B cell (primary cell): ENCODE results near the gene DSG2. TPM values are rescaled to one million over a fixed set of nuclear protein-coding genes. Genes with fewer than 3 reads are reported as not detected.

Experiments used
- polyA plus RNA-seq: library from polyadenylated mRNA; depleted of rRNA; stranded (reverse); fragments of >200 nt; gene quantifications from 2 replicates; pipeline ENCODE4 v1.2.3, GENCODE V29; 2012
- total RNA-seq, 2 donors: library from RNA; stranded (reverse); fragments of 120-200 nt in 1 of 2; gene quantifications; 1 replicate in 1 of 2; 2 replicates in 1 of 2; pipeline versions ENCODE4 v1.2.3 to v1.2.4, GENCODE V29; 2013 to 2022

DSG2 gene
- total and polyA plus RNA-seq, 2 donors (not counting 1 experiment from before 2014, with no cell fraction given), result not detected

Other genes starting within 250 kb of the DSG2 start
- not detected in 2 replicates for gene DSG1, start 180.0 kb upstream of the DSG2 start, total RNA-seq
- not detected in 2 replicates for gene DSG1, start 180.0 kb upstream of the DSG2 start, polyA plus RNA-seq
- gene DSG4, start 121.4 kb upstream of the DSG2 start, total RNA-seq, result not detected in 2 replicates
- not detected in 2 replicates for gene DSG4, start 121.4 kb upstream of the DSG2 start, polyA plus RNA-seq
- gene DSG3, start 50.4 kb upstream of the DSG2 start, total RNA-seq, result not detected in 2 replicates
- not detected in 2 replicates for gene DSG3, start 50.4 kb upstream of the DSG2 start, polyA plus RNA-seq
- gene TTR, start 93.7 kb downstream of the DSG2 start, total RNA-seq, result not detected in 2 replicates
- not detected in 2 replicates for gene TTR, start 93.7 kb downstream of the DSG2 start, polyA plus RNA-seq
- 1.7 TPM in 2 replicates for gene B4GALT6, start 186.4 kb downstream of the DSG2 start, total RNA-seq
- 0.14 TPM in 1 of 2 replicates, not detected in the other for gene B4GALT6, start 186.4 kb downstream of the DSG2 start, polyA plus RNA-seq